HEK293T (cell line): ENCODE measurements around the gene SETD1A.

Source experiments
- CTCF ChIA-PET: fragments of 350-600 bp; formaldehyde crosslinking; extraction: SDS; loops from one replicate; lab custom pipeline; 2021; ENCODE audit warnings: antibody characterized with exemption, inconsistent platforms; lab: Yijun Ruan, JAX
- POLR2A ChIA-PET: fragments of 350-600 bp; formaldehyde crosslinking; extraction: SDS; loops from one replicate; lab custom pipeline; 2020; ENCODE audit warnings: antibody characterized with exemption, inconsistent platforms; lab: Yijun Ruan, JAX
- DNase-seq: peaks from one replicate; pipeline ENCODE4 v3.0.0; 2012; ENCODE audit warnings: mixed read lengths; ENCODE audit errors: extremely low spot score
- ARNT ChIP-seq: fragments of 450-650 bp; IDR thresholded peaks from 2 replicates; pipeline ENCODE4 v1.6.1; 2017; ENCODE audit warnings: mild to moderate bottlenecking
- BHLHE40 ChIP-seq: fragments of 450-650 bp; IDR thresholded peaks from 2 replicates; pipeline ENCODE4 v1.6.1; 2016; ENCODE audit warnings: mild to moderate bottlenecking, moderate library complexity, borderline replicate concordance
- CTBP1 ChIP-seq: fragments of 450-650 bp; IDR thresholded peaks from 2 replicates; pipeline ENCODE4 v1.6.1; 2016; ENCODE audit warnings: borderline replicate concordance
- ELF4 ChIP-seq: fragments of 450-650 bp; IDR thresholded peaks from 2 replicates; pipeline ENCODE4 v1.6.1; 2017; ENCODE audit warnings: antibody characterized with exemption
- FOXA1 ChIP-seq: fragments of 450-650 bp; IDR thresholded peaks from 2 replicates; pipeline ENCODE4 v1.6.1; 2016; ENCODE audit warnings: mild to moderate bottlenecking
- FOXK2 ChIP-seq: fragments of 450-650 bp; IDR thresholded peaks from 2 replicates; pipeline ENCODE4 v1.6.1; 2016; ENCODE audit warnings: mild to moderate bottlenecking
- FOXM1 ChIP-seq: fragments of 450-650 bp; IDR thresholded peaks from 2 replicates; pipeline ENCODE4 v1.6.1; 2017; ENCODE audit warnings: mild to moderate bottlenecking, borderline replicate concordance
- HDGF ChIP-seq: fragments of 450-650 bp; IDR thresholded peaks from 2 replicates; pipeline ENCODE4 v1.6.1; 2017; ENCODE audit warnings: antibody characterized with exemption, borderline replicate concordance
- L3MBTL2 ChIP-seq: fragments of 450-650 bp; conservative IDR thresholded peaks from 2 replicates; pipeline ENCODE4 v1.6.1; 2016; ENCODE audit warnings: mild to moderate bottlenecking
- LEF1 ChIP-seq: fragments of 450-650 bp; IDR thresholded peaks from 2 replicates; pipeline ENCODE4 v1.6.1; 2017; ENCODE audit warnings: mild to moderate bottlenecking, borderline replicate concordance
- NFRKB ChIP-seq: fragments of 450-650 bp; IDR thresholded peaks from 2 replicates; pipeline ENCODE4 v1.6.1; 2016; ENCODE audit warnings: mild to moderate bottlenecking, moderate library complexity
- PKNOX1 ChIP-seq: fragments of 450-650 bp; IDR thresholded peaks from 2 replicates; pipeline ENCODE4 v1.6.1; 2016
- SP1 ChIP-seq: fragments of 450-650 bp; IDR thresholded peaks from 2 replicates; pipeline ENCODE4 v1.6.1; 2017
- SUZ12 ChIP-seq: fragments of 450-650 bp; IDR thresholded peaks from 2 replicates; pipeline ENCODE4 v1.6.1; 2016; ENCODE audit warnings: mild to moderate bottlenecking
- TARDBP ChIP-seq: fragments of 450-650 bp; IDR thresholded peaks from 2 replicates; pipeline ENCODE4 v1.6.1; 2016
- ZNF384 ChIP-seq: fragments of 450-650 bp; IDR thresholded peaks from 2 replicates; pipeline ENCODE4 v1.6.1; 2016

Gene SETD1A

GRCh38 chr16:30972872-30973271 is 15.3 kb downstream of the SETD1A start:
- ChIA-PET POLR2A (no interaction called here), CTCF (interaction anchor here (0.7 kb wide), 1 partner anchor 1146 kb away, joined by 4 read pairs; no protein-coding TSS in a partner anchor)
- peak; percentile 66 for DNase-seq
- TF ChIP-seq NFRKB (no peak), HDGF (no peak), L3MBTL2 (no peak), CTBP1 (no peak), FOXK2 (no peak), LEF1 (no peak)

GRCh38 chr16:30974348-30974747 is 16.8 kb downstream of the SETD1A start:
- ChIA-PET CTCF (interaction anchor here (0.7 kb wide), 1 partner anchor 95 kb away, joined by 3 read pairs; no protein-coding TSS in a partner anchor), POLR2A (no interaction called here)
- no peak for DNase-seq

GRCh38 chr16:30976486-30976885 is 18.9 kb downstream of the SETD1A start:
- ChIA-PET CTCF (no interaction called here), POLR2A (interaction anchor here (1.3 kb wide), 1 partner anchor 10 kb away, joined by 3 read pairs; no protein-coding TSS in a partner anchor)
- TF ChIP-seq TARDBP, result no peak
- no peak for TF ChIP-seq FOXA1
- TF ChIP-seq LEF1, result no peak
- TF ChIP-seq ARNT, result no peak
- TF ChIP-seq SUZ12, result no peak
- no peak for TF ChIP-seq FOXK2
- no peak for TF ChIP-seq ELF4
- TF ChIP-seq CTBP1, result no peak
- TF ChIP-seq BHLHE40, result no peak
- no peak for TF ChIP-seq SP1
- TF ChIP-seq HDGF, result no peak
- TF ChIP-seq ZNF384, result no peak
- TF ChIP-seq L3MBTL2, result no peak
- TF ChIP-seq PKNOX1, result no peak
- no peak for TF ChIP-seq FOXM1
- TF ChIP-seq NFRKB, result no peak
- DNase-seq, result no peak

More at GRCh38 chr16:30974348-30974747, 16.8 kb downstream of the SETD1A start:
- TF ChIP-seq CTBP1 (no peak), SP1 (no peak), SUZ12 (no peak), FOXK2 (no peak)

DNA sequence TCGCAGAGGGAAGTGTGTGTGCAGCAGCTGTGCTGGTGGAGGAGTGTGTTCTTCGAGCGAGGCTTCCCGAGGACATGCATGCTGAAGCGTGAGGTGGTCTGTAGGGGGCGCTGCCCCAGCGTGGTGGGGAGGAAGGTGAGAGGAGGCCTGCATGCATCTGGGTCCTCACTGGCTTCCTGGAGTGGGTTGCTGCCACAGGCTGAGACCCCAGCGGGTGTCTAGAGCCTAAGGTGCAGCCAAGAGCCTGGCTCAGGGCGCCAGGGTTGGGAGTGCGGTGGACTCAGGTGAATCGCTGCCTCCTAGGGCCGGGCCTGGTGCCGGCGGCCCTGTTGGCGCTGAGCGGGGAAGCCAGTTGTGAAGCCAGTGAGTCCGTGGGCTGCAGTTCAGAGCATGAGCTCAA is 19.9 kb downstream of the SETD1A start:
- TF ChIP-seq FOXK2 (no peak), SUZ12 (no peak), CTBP1 (no peak), BHLHE40 (no peak), TARDBP (no peak), FOXM1 (no peak), FOXA1 (no peak), HDGF (no peak), NFRKB (no peak), L3MBTL2 (no peak), ZNF384 (no peak), ELF4 (no peak)
- DNase-seq, result peak; percentile 80
- POLR2A ChIA-PET, result interaction anchor here (1.3 kb wide), 1 partner anchor 11 kb away, joined by 3 read pairs; no protein-coding TSS in a partner anchor
- CTCF ChIA-PET, result interaction anchor here (0.9 to 1.7 kb wide), 4 partner anchors 19 to 1159 kb away, joined by 3 to 5 read pairs (median 4); no protein-coding TSS in a partner anchor

DNA sequence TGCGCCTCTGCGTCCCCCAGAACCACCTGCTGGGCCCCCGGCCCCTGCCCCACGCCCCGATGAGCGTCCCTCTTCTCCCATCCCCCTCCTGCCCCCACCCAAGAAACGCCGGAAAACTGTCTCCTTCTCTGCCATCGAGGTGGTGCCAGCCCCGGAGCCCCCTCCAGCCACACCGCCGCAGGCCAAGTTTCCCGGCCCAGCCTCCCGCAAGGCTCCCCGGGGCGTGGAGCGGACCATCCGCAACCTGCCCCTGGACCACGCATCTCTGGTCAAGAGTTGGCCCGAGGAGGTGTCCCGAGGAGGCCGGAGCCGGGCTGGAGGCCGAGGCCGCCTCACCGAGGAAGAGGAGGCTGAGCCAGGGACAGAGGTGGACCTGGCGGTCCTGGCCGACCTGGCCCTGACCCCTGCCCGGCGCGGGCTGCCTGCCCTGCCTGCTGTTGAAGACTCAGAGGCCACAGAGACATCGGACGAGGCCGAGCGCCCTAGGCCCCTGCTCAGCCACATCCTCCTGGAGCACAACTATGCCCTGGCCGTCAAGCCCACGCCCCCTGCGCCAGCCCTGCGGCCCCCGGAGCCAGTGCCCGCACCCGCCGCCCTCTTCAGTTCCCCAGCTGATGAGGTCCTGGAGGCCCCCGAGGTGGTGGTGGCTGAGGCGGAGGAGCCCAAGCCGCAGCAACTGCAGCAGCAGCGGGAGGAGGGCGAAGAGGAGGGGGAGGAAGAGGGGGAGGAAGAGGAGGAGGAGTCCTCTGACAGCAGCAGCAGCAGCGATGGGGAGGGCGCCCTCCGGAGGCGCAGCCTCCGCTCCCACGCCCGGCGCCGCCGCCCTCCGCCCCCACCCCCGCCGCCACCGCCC is 21.8 kb downstream of the SETD1A start:
- DNase-seq, result no peak
- POLR2A ChIA-PET, result no interaction called here
- CTCF ChIA-PET, result no interaction called here
- no peak for TF ChIP-seq SUZ12
- TF ChIP-seq FOXA1, result no peak
- no peak for TF ChIP-seq FOXM1
- no peak for TF ChIP-seq ZNF384
- TF ChIP-seq ELF4, result no peak
- no peak for TF ChIP-seq L3MBTL2
- no peak for TF ChIP-seq PKNOX1
- TF ChIP-seq NFRKB, result no peak
- no peak for TF ChIP-seq TARDBP
- no peak for TF ChIP-seq SP1
- no peak for TF ChIP-seq CTBP1
- no peak for TF ChIP-seq FOXK2
- TF ChIP-seq BHLHE40, result no peak
- TF ChIP-seq HDGF, result no peak
- TF ChIP-seq LEF1, result no peak
- no peak for TF ChIP-seq ARNT

DNA sequence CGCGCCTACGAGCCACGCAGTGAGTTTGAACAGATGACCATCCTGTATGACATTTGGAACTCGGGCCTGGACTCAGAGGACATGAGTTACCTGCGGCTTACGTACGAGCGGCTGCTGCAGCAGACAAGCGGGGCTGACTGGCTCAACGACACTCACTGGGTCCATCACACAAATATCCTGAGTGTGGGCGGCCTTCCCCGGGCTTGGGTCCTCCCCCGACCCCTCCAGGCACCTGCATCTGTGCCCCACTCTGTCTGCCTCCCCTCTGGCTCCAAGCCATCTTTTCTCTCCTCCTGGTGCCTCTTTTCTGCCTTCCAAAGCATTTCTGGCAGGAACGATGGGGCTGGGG is 22.4 kb downstream of the SETD1A start:
- TF ChIP-seq PKNOX1 (no peak), ARNT (no peak), L3MBTL2 (no peak), SP1 (no peak), ELF4 (no peak), FOXM1 (no peak), HDGF (no peak), TARDBP (no peak), FOXA1 (no peak), SUZ12 (no peak), BHLHE40 (no peak), ZNF384 (no peak), LEF1 (no peak), FOXK2 (no peak), NFRKB (no peak), CTBP1 (no peak)
- ChIA-PET CTCF (no interaction called here), POLR2A (no interaction called here)
- DNase-seq, result no peak
